ENCODE results near the gene POLE2. TPM values are rescaled to one million over a fixed set of nuclear protein-coding genes. Genes with fewer than 3 reads are reported as not detected.

POLE2 gene
- total and polyA plus RNA-seq, 2 of the 4 experiments (the other 2 are of a cell fraction) = 12.2 to 12.3 TPM

GRCh38 chr14:49634547-49635334 is 53.3 kb downstream of the POLE2 start, which contains the start of gene DNAAF2:
TSS of gene DNAAF2 (minus strand) at chr14:49635244. CDS start at chr14:49635149, 95 bp downstream.
- peak within 1 kb of the TSS; percentile 82 for H3K4me3 ChIP-seq (ENCODE audit: insufficient read depth, low read depth, low read length)
- peak within 1 kb of the TSS; percentile 82 for H3K9ac ChIP-seq (ENCODE audit: low read depth, low read length)
- H4K5ac ChIP-seq (ENCODE audit: low read depth, low read length) = peak within 1 kb of the TSS; percentile 56
- H4K91ac ChIP-seq (ENCODE audit: insufficient read depth, low read depth, low read length) = peak within 1 kb of the TSS; percentile 89
- peak within 1 kb of the TSS; percentile 90; the same call in 1 of the 2 replicates for H2AK5ac ChIP-seq (ENCODE audit: low read depth, low read length)
- intact Hi-C loops (cut with micrococcal nuclease) (loop anchor here (1.0 to 5.0 kb wide), 5 partner anchors 58 to 218 kb away; partner anchors contain the start of genes KLHDC1 and NEMF), dilution Hi-C loops (cut with HindIII; ENCODE audit: low sequenced_read_pairs, unreplicated experiment) (no loop called here), in situ Hi-C loops (cut with MboI; ENCODE audit: low sequenced_read_pairs) (loop anchor here (5.0 kb wide), 1 partner anchor 133 kb away; the partner anchor contains the start of gene KLHDC2)
- H2BK5ac ChIP-seq (ENCODE audit: low read depth, low read length, poor library complexity, severe bottlenecking) = peak within 1 kb of the TSS; percentile 93
- H3K4ac ChIP-seq (ENCODE audit: low read depth, low read length) = peak within 1 kb of the TSS; percentile 96
- peak within 1 kb of the TSS; percentile 87 for H2AK9ac ChIP-seq (replicated peaks; ENCODE audit: low read depth, low read length, poor library complexity)
- 1% methylated on average over 38 of the region's 80 CpGs; no CpG with 5 or more reads in 1 of the 2 experiments for WGBS, 2 experiments (ENCODE audit: extremely low coverage in 2 of 2, insufficient read length in 1 of 2)
- ChIA-PET POLR2A (ENCODE audit: unreplicated experiment) (interaction anchor here (0.7 to 1.7 kb wide), 2 partner anchors 134 to 135 kb away, joined by 5 to 9 read pairs; no protein-coding TSS in a partner anchor), CTCF (interaction anchor here (0.6 to 1.4 kb wide), 6 partner anchors 14 to 470 kb away, joined by 3 to 5 read pairs (median 4); partner anchors contain the start of genes MGAT2, NEMF and RPL36AL)
- no peak within 1 kb of the TSS; the same call in 2 of the 3 replicates for H2BK15ac ChIP-seq (ENCODE audit: low read depth, low read length)
- peak within 1 kb of the TSS; percentile 95 for H3K14ac ChIP-seq (replicated peaks; ENCODE audit: low read depth, low read length)
- peak within 1 kb of the TSS; percentile 99; the same call in 1 of the 2 replicates for H3K23ac ChIP-seq (ENCODE audit: low read depth, low read length)
- H3K79me1 ChIP-seq (ENCODE audit: low read depth in 1 of 2, low read length in 2 of 2) = peaks cover 11 to 49% of the 10 kb centered on the region in 2 experiments
- peak within 1 kb of the TSS; percentile 88 for H2BK120ac ChIP-seq (ENCODE audit: low read depth, low read length)
- H3K9me3 ChIP-seq (ENCODE audit: control insufficient read depth, insufficient read depth, low read length) = no peaks in the 10 kb centered on the region
- DNase-seq (peak; percentile 76), ATAC-seq (ENCODE audit: low read depth) (peak; percentile 44)
- BruUV-seq (replicated peaks) = no TSS peak
- TF ChIP-seq MXI1 (IDR thresholded peaks at IDR 0.05; ENCODE audit: borderline replicate concordance, low read depth, low read length) = peak; percentile 88; the same call in 1 of the 2 replicates
- TF ChIP-seq USF2 (IDR thresholded peaks at IDR 0.05; ENCODE audit: low read depth, low read length) = 0 out of 2 replicates have a peak, but pooled peaks have one; percentile 0
- no peak for TF ChIP-seq SMC3 (IDR thresholded peaks at IDR 0.05; ENCODE audit: low read depth, low read length)
- no peak for TF ChIP-seq NFE2L2 (IDR thresholded peaks at IDR 0.05; ENCODE audit: low read depth, low read length)
- TF ChIP-seq BHLHE40 (IDR thresholded peaks at IDR 0.05; ENCODE audit: low read depth, low read length) = peak; percentile 31; the same call in 1 of the 2 replicates
- no peak within 1 kb of the TSS for H2BK20ac ChIP-seq (ENCODE audit: low read depth, low read length)
- peak within 1 kb of the TSS; percentile 73 to 95 for H4K8ac ChIP-seq (ENCODE audit: low read depth in 2 of 2, low read length in 2 of 2)
- peaks cover 17% of the 10 kb centered on the region for H4K20me1 ChIP-seq (ENCODE audit: insufficient read depth, low read length)
- H3K36me3 ChIP-seq (ENCODE audit: control insufficient read depth, insufficient read depth, low read length) = peaks cover 6% of the 10 kb centered on the region; the same call in 1 of the 2 replicates
- H2AFZ ChIP-seq (replicated peaks; ENCODE audit: low read length, poor library complexity) = peak within 1 kb of the TSS; percentile 99
- H3K9me1 ChIP-seq (ENCODE audit: insufficient read depth, low read length) = peaks cover 3% of the 10 kb centered on the region; the same call in 1 of the 2 replicates
- H3K56ac ChIP-seq (ENCODE audit: extremely low read depth, insufficient read depth, low read length) = peak within 1 kb of the TSS; percentile 87
- H3K4me1 ChIP-seq (ENCODE audit: control insufficient read depth, insufficient read depth, low read length) = no peaks in the 10 kb centered on the region
- peak within 1 kb of the TSS; percentile 32 for H3K18ac ChIP-seq (ENCODE audit: low read depth, low read length)
- peak within 1 kb of the TSS; percentile 92 for H3K4me2 ChIP-seq (ENCODE audit: low read depth, low read length)
- H3K27me3 ChIP-seq (ENCODE audit: control insufficient read depth, insufficient read depth, low read length) = no peaks in the 10 kb centered on the region
- peak within 1 kb of the TSS; percentile 92 for H3K27ac ChIP-seq (ENCODE audit: insufficient read depth, low read length)

Data from IMR-90 (cell line).